Measurements from ENCODE around the gene PCDH8.
A peak's percentile ranks its signal among the peaks of the same experiment; 100 is the strongest.
"Not testable (repeated sequence)": the region's sequence is repeated elsewhere in the genome, so short reads cannot be mapped to it uniquely, and the experiment has no call there.

The PCDH8 gene

DNA sequence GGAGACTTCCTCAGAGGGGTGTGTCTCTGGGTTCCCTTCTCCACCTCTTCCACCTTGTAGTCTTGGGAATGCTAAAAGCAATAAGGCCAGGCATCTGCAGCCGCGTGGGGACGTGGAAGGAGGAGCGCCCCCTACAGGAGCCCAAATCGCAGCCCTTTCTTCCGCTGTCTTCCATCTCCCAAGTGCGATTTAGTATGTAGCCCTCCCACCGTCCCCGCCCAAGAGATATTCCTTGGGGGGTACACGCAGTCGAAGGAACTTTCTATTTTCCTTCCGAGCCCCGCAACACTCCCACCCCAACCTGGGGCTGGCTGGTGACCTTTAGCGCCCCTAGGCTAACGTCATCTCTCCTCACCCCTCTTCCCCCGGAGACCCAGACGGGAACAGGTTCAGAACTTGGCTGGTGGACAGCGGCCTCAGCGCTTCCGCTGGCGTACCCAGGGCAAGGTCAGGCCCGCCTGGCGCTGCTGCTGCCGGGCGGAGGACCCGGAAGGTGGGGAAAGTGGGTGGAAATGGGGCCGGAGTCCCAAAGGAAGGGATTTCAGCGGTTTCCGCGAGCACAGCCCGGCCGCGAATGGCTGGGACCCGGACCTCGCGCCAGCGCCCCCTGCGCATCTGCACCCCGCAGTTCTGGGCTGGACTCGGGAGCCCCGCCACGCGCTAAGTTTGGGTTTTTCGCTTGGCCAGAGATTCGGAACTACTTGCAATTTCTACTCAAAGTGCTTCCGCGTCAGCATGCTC, 2.1 kb upstream of the PCDH8 start:
- peak; percentile 21 for DNase-seq

DNA sequence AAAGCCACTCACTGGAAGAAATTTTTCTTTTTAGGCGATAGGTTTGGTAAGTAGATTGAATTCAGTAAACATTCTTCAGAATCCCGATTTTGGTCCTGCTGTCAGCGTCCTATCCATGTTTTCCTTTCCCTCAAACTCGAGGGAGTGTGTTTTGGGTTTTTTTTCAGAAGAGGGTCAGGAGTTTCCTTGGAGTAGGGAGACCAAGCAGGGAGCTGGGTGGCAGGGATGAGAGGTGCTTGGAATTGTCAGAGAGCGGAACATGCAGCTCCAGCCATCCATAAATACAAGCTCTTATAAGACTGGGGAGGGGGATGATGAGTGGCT, 1.6 kb upstream of the PCDH8 start:
- no peak for DNase-seq

DNA sequence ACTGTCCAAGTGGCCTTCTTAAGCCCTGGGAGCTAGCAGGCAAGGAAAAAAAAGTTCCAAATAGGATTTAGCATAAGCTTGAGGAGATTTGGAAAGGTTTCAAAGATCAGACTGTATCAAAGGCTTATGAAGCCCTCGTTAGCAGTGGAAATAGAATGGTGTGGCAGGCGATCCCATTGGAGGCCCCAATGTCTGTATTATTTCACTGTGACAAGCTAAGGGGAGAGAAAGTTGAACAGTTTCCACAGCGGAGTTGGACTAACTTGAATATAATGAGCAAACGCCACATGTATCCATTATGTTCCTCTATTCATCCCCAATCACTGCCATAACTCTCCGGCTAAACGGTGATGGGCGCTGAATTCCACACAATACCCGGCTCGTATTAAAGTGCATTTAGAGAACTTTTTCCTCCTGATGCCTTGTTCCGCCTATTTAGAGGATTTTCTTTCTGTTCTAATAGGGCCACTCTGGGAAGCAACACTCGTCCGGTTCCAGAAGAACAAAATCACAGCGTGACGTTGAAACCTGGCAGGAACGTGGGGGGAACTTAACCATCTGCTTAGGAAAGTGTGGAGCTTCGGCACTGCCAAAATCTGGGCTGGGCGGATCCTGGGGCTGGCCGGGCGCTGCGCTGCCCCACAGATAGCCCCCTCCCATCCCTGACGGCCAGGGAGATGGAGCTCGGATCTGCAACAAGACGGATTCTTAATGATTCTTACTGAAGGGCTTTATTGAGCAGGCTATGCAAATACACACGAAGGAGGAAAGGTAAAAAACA, 1.0 kb upstream of the PCDH8 start:
- no peak for DNase-seq

DNA sequence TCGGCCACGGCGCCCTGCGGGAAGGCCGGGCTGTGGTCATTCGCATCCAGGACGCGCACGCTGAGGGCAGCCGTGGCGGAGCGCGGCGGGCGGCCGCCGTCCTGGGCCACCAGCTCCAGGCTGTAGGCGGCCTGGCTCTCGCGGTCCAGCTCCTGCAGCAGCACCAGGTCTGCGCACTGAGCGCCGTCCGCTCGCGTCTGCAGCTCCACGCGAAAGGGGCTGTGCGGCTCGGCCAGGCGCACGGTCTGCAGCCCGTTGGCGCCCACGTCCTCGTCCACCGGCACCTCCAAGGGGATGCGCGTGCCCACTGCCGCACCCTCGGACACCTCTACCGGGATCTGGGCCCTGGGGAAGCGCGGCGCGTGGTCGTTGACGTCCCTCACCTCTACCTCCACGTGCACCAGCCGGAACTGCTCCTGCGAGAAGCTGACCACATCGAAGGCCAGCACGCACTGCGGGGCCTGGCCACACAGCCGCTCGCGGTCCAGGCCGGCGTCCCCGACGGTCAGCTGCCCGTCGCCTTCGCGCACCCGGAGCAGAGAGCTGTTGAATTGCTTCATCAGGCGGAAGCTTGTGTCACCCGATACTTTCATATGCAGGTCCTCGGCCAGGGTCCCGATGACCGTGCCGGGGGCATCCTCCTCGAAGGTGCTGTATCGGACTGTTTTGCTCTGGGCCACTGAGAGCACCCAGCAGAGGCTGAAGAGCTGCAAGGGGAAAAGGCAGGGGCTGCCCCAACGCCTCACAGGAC, 583 bp downstream of the PCDH8 start:
- DNase-seq: no peak

DNA sequence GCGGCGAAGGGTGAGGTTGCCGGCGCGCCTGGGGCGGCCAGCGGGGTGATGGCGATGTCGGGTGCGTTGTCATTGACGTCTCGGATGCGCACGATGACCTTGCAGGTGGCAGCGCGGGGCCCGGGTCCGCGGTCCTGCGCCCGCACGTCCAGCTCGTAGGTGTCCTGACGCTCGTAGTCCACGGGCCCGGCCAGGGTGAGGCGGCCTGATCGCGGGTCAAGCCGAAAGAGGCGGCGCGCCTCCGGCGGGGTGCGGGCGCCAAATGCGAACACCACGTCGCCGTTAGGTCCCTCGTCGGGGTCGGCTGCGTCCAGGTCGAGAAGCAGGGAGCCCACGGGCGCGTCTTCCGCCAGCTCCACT, 1.1 kb downstream of the PCDH8 start:
- no peak for DNase-seq

DNA sequence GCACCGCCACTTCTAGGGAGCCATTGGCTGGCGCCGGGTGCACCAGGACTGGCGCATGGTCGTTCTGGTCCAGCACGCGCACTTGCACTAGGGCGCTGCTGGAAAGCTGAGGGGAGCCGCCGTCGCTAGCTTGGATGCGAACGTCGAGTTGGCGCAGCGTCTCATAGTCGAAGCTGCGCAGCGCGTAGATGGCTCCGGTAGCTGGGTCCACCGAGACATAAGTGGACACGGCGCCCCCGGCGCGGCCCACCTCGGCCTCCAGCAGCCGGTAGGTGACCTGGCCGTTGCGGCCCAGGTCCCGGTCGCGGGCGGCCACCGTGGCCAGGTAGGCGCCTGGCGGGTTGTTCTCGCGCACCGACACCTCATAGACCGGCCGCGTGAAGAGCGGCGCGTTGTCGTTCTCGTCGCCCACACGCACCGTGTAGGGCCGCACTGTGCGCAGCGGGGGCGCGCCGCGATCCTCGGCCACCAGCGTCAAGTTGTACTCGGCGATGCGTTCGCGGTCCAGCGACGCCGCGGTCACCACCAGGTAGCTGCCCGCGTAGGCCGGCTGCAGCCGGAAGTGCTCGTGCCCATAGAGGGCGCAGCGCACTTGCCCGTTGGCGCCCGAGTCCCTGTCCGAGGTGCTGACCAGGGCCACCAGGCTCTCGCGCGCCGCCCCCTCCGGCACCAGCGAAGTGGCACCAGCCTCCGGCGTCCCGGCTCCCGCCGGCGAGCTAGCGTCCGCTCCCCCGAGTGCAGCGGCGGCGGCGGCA, 1.7 kb downstream of the PCDH8 start:
- no peak for DNase-seq

DNA sequence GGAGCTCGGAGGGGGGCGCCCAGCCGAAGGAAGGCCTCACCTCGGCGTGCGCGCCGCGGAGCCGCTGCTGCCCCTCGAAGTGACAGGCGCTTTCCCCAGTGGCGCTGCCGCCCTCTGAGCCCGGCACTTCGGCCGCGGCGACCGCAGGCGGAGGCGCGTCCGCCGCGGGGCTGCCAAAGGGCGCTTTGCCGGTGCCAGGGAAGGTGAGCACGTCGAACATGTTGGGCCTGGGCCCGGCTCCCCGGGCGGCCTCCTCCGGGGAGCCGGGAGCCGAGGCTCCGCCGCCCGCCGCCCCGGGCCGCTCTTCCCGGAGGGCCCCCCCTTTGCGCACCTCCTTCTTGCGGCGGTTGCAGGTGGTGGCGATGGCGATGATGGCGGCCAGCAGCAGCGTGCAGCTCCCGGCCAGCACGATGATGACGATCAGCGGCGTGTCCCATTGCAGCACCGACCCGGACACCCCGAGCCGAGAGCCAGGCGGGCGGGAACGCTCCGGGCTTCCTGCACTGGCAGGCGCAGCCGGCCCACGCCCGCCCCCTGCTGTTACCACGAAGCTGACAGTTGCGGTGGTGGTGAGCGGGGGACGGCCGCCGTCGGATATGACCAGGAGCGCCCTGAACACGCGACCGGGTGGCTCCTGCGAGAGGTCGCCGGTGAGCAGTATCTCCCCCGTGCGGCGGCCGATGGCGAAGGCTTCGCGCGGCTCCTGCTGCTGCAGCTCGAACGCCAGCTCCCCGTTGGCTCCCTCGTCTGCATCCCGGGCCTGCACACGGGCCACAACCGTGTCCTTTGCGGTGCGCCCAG, 2.5 kb downstream of the PCDH8 start:
- no peak for DNase-seq

DNA sequence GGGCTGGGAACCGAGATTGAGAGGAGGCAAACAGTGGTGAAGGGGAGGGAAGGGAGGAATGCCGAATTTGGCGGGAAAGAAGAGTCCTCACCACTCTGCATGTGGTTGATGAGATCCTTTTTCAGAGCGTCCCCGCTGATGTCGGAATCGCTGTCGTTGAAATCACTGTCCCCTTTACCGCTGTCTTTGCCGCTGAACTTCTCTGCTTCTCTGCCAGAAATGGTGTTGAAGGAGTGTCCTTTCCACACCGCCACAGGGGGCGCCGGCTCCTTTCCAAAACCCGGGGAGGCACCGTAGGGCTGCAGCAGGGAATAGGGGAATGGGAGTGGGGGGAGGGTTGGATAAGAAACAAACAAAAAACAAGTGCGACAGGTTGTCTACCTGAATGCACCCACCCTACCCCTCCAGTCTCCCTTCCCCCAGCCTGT, 3.1 kb downstream of the PCDH8 start:
- peak; percentile 18 for DNase-seq

DNA sequence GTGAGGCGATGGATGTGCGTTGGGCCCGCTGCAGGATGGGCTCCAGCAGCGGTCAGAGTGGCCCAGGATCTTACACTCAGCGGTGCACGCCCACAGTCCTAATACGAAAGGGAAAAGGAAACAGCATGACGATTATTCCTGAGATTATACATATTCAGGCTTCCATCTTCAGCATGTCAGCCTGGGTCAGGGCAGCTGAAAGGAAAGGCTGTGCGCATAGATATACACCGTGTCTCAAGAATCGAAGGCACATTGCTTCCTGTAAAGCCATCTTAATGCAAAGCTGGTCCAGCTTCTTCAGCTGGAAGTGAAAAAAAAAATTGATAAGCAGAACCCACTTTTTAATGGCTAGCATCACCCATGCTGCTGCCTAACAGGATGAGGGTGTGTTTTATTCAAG, 3.6 kb downstream of the PCDH8 start:
- no peak for DNase-seq

DNA sequence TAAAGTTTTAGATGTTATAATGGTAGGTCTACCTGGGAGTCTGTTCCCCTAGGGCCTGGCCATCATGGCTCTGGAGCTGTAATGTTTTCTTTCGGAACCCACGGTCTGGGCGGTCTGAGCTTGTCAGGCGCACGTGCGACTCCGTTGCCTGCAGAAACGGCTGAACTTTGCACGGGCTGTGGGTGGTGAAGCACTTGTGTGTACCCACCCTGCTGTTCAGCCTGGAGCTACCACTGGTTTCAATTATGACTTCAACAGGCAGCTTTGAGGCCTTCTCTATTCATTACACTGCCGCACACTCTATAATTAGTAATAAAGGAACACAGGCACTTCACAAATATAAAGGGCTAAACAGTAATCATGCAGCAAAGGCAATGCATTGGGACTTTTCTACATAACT, 6.0 kb downstream of the PCDH8 start:
- peak; percentile 54 for DNase-seq

DNA sequence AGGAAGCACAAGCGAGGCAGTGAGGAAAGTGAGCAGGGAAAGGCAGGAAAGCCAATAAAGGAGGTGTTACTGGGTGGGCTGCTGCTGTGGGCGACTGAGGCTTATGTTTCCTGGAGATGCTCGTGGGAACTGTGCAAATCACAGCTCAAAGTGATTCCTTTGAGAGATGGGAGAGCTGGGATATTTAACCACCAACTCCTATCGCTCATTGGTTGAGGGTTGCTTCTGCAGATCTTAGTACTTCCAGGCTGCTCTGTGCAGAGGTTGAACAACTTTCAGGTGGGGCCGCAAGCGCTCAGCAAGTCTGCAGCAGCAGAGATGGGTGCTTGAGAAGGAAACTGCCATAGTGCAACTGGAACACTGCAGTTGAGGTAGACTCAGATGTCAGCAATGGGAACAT, 8.4 kb downstream of the PCDH8 start:
- DNase-seq: no peak

DNA sequence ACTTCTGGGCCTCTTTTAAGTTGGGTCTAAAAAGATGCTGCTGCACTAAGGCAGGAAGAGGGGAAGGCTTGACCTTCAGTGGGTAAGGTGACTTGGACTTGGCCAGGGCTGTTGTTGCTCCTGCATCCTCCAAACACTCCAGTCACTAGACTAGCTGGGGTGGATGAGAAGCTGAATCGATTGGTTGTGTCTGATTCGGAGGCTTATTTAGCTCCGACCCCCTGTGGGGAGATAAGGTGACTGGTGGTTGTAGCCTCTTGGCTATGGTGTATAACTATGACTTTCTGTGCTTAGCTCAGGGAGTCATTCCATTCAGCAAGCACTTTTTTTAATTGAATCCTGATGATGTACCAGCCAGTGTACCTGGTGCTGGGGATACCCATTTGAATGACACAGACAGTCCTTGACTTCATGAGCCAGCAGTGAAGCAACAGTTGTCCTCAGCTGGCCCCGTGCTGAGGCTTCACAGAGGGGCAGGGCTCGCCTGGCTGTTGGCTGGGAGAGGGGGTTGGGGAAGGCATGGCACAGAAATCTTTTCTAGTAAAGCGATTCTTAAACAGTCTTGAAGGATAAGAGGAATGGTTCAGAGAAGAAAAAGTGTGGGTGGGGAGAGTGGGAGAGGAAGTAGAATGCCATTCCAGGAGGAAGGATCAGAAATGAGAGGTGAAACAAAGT, 9.9 kb downstream of the PCDH8 start:
- DNase-seq: no peak

DNA sequence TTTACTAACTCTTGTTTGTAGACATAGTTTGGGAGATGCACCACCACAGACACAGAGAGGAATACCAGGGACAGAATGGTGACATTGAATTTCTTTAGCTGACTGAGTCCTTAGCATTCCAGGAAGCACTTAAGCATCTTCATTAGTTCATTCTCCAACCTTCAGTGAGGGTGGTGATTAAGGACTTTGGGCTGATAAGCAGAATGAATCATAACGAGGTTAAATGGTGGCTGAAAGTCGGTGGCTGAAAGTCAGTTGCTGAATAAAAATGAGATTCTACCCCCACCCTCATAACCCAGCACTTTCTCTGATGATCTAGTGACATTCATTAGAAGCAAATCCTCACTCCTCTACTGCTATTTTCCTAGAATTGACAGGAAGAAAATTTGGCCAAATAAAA, 10.6 kb downstream of the PCDH8 start:
- no peak for DNase-seq

DNA sequence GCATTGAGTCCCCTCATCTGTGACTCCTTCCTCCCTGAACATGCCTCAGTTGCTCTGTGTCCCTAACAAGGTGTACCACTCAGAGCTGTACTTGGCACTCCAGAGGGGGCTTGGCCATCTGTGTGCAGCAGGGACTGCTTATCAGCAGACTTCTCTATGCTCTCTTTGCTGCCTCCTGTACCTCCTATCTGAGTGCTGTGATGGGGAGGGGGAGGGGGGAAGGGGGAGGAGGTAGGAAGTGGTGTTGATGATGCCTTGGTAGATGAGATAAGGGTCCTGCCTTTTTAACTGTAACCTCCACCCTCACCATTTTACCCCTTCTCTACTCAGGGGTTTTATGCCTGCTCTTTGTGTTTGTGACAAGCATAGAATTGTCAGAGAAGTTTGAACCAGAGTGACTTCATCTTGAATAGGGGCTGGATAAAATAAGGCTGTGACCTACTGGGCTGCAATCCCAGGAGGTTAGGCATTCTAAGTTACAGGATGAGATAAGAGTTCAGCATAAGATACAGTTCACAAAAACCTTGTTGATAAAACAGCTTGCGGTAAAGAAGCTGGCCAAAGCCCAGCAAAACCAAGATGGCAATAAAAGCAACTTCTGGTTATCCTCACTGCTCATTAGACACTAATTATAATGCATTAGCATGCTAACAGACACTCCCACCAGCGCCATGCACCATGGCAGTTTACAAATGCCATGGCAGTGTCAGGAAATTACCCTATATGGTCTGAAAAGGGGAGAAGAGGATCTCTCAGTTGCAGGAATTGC, 13.2 kb downstream of the PCDH8 start:
- no peak for DNase-seq

DNA sequence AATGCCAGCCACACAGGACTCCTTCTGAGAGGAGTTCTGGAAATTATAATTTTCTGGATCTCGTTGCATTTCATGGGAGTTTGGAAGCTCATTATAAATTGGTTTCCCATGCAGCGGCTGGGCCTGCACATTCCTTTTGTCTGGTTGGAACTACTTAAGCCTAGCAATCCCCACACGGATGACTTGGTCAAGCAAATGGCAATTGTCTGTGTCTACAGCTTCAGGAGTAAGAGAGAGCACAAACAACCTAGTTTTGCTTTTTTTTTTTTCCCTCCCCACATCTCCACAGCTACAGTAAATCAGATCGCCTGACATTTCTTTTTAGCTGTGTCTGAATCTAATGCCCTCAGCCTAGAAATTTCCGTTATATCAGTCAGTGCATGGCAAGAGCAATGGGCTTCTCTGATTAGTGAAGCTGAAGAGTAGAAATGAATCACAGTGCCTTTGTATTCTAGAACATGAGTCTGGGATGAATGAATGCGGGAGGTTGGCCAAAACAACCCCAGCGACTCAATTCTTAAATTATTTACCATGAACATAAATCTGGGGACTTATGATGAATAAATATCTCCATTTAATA, 15.1 kb downstream of the PCDH8 start:
- no peak for DNase-seq

DNA sequence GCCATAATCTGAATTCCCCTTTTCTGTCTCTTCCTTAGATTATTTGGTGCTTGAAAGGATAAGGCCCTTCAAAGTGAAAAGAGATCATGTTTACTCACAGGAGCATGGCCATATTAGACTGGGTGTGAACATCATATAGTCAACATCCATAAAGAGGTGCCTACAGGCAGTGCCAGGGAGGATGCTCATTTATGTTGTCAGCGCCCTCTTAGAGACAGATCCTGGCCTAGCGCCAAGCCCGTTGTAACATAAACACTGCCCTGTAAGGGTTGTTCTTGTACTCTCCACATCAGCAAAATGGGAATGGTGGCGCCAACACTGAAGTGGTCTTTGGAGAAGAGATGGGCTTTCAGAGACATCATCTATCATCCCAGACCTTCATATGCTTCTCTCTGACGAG, 16.1 kb downstream of the PCDH8 start:
- DNase-seq: peak; percentile 21

DNA sequence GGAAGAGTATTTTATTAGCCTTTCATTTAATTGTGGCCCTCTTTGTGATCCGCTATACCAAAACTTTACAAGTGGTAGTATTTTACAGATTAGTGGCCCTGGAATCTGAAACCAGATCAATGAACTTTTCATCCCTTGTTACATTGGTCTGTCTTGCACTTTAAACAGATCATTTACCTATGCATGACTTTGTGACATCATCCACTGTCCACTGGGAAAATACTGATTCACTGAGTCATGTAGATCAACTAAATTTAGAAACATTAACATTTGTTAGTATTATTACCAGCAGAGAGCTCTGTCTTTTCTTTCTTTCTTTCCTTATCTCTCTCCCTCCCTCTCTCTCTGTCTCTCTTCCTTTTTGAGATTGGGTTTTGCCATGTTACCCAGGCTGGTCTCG, 17.5 kb downstream of the PCDH8 start:
- DNase-seq: no peak

DNA sequence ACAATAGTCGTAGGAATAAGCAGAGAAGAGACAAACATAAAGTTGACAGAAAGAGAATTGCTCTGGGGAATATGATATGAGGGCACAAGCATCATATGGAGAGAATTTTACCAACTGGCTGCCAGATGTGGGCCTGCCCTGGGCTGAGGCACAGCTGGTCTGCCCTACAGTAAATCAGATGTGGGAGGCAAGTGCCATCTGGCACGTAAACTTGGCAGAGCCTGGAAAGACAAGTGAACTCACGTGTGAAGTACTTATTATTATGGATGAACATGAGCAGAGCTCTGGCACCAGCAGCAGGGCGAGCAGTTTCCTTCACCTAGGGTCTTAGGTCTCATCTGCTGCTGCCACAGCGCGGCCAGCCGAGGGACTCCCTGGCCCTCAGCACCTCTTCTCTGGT, 20.6 kb downstream of the PCDH8 start:
- no peak for DNase-seq

DNA sequence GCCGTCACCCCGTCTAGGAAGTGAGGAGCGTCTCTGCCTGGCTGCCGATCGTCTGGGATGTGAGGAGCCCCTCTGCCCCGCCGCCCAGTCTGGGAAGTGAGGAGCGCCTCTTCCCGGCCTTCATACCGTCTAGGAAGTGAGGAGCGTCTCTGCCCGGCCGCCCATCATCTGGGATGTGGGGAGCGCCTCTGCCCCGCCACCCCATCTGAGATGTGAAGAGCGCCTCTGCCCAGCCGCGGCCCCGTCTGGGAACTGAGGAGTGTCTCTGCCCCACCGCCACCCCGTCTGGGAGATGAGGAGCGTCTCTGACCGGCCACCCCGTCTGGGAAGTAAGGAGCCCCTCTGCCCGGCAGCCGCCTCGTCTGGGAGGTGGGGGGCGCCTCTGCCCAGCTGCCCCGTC, 30.6 kb downstream of the PCDH8 start:
- DNase-seq: not testable (repeated sequence)

DNA sequence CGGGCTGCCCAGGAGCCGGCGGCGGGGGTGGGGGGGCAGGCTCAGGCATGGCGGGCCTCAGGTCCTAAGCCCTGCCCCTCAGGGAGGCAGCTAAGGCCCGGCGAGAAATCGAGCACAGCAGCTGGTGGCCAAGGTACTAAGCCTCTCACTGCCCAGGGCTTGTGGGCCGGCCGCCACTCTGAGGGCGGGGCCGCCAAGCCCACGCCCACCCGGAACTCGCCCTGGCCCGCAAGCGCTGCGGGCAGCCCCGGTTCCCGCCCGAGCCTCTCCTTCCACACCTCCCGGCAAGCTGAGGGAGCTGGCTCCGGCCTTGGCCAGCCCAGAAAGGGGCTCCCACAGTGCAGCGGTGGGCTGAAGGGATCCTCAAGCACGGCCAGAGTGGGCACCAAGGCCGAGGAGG, 33.1 kb downstream of the PCDH8 start:
- no peak for DNase-seq

DNA sequence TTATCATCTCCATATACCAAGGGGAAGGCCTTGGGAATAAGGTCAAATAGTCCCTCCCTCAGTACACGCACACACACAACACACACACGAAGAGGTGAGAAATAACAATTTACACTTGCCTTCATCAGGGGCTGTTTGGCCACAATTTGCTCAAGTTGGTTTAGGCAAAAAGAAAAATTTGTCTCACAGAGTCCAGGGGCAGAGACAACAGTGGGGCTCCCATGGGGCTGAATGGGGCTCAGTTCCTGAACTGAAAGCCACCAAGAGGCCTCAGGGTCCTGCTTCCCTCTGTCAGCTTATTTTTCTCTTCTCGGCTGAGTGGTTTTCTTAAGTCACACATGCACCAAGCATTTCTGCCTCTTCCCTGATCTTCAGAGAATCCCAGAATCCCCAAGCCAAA, 35.5 kb downstream of the PCDH8 start:
- DNase-seq: no peak
